ENCODE data around the gene P2RY13.

The P2RY13 gene

DNA sequence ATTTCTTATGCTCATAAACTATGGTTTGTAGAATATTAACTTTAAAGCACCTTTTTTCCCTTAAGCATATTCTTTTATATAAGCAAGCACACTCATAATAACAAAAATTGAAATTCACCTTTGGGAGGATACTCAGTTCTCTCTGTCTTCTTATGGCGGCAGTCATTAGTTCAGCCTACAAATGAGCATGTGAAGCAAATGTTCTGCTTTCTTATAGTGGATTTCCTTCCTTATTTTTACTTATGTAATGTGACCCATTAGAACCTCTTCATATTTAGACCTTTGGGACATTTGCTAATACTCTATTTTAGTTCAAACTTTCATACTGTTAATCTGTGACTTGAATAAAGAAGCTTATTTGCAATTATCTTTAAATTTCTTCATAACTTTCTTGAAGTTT is at the start of gene P2RY13:
Gene P2RY13, minus strand, starts transcription at position 187 of the 400 bp plus-strand sequence. Its CDS starts 21 bp downstream, at position 166.
- no peak for DNase-seq

DNA sequence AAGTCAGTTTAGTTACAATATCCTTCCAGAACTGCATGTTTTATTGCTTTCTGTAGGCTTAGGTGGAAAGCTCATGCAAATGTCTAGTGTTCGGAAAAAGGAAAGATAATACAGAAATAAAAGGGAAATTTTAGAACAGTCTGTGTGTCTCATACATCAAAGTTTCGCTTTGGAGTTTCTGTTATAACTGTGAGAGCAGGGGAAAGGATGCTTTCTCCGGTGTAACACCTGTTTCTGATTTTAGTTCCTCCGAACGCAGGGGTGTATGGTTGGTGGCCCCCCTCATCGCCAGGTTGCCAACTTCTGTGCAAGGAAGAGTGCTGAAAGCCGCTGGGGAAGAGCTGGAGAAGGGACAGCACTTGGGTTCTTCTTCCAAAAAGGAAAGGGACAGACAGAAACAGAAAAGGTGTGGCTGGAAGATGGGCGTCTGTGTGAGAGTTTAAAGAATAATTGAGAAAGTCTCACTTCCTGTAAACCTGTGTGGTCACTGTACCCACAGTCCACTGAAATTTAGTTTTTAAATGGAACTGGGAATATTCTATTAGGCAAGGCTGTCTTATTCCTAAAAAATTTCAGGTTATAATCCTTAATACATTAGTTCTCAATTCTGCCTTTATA is 48.5 kb upstream of the P2RY13 start:
- no peak for DNase-seq

DNA sequence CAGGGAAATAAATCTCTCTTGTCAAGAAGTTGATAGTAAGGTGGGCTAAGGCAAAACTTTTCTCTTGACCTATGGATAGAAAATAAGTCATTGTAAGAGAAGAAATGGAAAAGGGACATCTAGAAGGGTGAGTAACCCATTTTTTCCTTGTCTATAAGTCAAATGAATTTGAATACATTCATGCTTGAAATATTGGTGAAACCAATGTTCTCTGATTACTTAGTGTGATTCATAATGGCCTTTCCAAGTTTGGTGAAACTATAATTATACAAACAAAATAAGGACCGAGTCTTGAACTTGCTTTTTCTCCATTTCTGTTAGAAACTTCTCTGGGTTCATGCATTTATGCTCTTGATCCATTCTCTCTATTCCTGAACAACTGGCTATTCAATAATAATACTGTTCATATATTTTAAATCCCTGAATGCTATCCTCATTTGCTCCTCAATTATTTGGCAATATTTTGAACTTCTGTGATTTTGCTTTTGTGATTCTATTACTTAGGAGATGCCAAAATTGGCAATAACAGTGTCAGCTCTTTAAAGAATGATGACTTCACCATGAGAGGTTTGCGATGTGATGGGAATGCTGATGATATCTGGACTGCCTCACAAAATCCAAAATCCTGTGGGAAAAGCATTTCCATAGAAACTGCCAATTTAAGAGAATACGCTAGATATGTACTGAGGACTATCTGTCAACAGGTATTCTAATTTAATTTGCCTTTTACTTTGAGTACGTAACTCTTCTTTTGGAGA is 42.9 kb upstream of the P2RY13 start:
- DNase-seq: no peak

DNA sequence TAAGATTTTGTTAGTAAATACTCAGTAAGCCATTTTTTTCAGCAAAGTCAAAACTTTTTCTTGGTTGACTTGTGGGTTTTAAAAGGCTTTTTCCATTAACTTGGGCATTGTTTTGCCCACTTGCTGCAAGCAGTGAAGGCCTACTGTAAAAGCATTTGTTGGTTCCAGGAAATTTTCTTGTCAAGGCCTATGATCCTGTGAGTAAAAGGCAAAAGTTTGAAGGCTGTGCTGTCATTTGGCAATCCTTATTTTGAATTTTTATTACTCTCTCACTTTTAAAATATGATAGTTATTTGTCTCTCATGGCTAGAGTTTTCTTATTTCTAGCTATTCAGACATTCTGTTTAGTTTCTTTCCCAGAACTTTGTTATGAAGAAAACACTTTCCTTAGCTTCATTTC is 42.2 kb upstream of the P2RY13 start:
- no peak for DNase-seq

DNA sequence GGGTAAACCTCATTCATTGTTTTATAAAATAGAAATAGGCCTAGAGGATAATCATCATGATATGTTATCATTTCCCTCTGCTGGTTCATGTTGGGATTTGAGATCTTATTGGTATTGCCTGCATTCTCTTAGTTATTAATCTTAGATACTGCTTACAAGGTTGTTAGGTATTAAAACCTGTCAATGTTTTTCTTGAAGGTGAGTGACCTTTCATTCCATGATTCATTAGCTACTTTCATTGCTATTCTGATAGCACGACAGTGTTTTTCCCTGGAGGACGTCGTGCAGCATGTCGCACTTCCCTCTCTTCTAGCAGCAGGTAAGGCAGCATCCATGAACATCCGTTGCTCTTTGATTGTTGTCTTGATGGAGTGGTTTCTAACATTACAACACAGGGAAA is 38.1 kb upstream of the P2RY13 start:
- no peak for DNase-seq

DNA sequence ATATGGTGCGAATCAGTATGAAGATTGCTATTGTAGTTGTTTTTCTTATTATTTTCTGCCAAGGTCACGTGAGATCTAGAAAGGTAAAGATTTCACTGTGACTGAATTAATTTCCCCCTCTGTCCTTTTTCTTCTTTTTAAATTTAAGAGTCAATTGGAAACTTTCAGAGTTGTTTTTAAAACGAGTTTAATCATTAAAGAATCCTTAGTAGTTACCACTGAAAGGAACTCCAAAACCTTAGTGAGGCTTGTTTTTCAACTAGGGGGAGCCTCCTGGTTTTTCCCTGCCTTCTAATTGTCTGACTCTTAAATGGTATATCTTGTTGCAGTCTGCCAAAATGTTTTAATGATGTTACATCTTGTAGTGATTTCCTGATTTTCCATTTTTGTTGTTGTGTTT is 37.6 kb upstream of the P2RY13 start:
- no peak for DNase-seq

DNA sequence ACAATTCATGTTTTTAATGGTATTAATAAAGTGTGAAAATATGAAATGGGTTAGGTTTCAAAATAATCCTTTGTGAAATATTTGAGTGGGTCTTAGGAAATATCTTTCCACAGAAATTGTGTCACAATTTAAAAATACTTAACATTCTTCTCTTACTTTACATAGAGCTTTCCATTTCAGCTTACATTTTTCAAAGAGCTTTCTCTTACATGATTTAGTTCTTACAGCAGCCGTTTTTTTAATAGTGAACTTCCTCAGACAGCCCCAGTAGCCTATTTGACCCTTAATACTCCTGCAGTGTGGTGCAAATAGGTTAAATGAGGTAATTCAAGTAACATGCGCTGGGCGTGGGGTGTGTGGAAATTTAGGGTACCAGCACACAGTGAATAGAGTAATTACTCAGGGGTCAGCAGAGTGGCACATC is 33.4 kb upstream of the P2RY13 start:
- no peak for DNase-seq

DNA sequence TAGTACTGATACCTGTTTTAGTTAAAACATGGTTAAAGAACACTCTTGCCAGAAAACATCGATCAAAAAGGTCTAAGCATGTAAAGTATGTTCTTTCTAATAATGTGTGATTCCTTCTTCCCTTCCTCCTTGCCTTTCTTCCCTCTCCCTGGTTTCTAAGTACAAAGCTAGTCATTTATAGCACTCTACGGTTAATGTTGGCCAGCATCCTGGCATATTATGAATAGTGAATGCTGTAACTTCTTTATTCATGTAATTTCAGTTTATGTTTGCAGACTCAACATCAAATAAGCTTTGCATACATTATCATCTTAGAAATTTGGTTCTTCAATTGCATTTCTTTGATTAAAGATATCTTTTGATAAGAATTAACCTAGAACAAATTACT is 28.1 kb upstream of the P2RY13 start:
- no peak for DNase-seq

DNA sequence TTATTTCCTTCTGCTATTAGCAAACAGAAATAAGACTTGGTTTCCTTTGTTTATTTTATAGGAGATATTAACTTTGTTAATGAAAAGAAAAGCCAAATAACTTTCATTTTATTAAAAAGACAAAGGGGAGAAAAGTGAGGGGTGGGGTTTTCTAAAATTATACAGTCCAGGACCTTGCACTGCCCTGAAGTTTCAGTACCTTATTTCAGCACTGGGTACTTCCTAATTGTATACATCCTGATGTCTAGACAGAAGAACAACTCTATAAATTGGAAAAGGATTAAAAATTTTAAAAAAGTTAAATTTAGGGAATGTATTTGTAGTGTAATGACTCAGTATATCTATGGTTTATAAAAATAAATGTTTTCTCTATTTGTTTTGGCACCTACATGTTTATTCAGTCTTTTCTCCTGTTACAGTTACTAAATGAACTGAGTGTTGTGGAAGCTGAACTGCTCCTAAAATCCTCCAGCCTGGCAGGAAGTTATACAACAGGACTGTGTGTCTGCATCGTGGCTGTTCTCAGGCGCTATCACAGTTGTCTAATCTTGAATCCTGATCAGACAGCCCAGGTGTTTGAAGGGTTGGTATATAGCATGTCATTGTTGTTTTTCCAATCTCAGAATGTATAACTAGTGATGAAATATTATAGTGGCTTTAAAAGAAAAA is 27.6 kb upstream of the P2RY13 start:
- no peak for DNase-seq

DNA sequence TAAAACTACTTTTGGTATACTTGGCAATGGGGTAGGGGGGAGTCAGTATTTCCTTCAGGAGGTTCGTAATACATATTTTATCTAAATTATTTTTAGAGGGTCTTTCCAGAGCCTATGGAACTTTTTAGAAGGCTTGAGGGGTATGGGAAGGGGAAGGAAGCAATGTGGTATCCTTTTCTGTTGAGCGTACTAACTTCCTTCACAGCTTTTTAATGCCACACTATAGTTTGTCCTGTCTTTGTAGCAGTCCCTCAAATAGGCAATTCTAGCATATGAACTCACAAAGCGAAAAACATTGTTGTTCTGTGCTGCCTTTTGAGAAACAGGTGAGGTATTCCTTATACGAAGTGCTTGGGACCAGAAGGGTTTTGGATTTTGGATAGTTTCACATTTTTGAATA is 22.3 kb upstream of the P2RY13 start:
- DNase-seq: no peak

DNA sequence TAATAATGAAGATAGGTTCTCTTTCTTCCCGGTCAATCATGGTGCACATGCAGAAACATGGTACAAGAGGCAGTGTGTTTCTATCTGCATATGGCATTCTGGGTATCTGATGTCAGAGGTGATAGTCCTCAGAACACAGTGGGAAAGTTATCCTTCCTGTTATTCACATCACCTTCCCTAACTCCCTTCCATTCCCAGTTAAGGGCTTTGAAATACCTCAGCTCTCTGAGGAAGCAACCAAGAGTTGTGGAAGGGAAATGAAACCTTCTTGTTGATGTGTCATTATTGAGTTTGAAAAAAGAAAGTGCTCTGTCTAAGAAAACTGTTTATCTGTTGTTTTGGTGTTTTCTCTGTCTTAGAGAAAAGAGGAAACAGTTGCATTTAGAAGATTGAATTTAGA is 21.9 kb upstream of the P2RY13 start:
- DNase-seq: no peak

DNA sequence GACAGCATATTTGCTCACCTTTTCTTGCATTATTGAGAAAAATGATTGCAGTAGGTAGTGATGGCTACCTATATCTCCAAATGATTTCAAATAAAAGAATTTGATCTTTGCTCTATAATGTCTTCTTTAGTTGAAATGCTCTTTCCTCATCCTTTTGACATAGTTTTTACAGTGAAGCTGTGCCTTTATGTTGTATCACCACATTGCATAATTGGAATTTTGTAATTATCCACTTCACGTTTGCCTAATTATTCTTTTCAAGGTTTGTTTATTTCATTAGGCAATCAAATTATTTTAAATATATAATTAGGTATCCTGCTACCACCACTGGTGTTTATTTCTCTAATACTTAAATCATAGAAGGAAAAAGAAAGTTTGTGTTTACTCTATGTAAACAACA is 21.3 kb upstream of the P2RY13 start:
- no peak for DNase-seq

DNA sequence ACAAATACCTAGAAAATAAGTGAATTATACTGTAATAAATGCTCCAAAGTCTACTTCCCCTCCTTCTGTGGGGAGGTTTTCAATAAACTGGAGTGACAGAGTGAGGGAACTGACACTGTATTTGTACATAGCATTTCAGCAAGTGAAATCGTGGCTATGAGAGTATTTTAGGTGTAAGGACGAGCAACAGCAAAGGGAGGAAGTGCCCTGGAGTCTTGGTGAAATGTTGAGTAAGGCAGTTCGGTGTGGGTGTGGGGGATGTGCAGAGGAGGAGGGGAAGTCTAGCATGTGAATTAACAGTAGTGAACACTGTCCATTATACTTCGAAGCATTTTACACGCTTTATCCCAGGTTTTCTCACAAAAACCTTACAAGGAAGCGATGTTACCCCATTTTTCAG is 18.1 kb upstream of the P2RY13 start:
- no peak for DNase-seq

DNA sequence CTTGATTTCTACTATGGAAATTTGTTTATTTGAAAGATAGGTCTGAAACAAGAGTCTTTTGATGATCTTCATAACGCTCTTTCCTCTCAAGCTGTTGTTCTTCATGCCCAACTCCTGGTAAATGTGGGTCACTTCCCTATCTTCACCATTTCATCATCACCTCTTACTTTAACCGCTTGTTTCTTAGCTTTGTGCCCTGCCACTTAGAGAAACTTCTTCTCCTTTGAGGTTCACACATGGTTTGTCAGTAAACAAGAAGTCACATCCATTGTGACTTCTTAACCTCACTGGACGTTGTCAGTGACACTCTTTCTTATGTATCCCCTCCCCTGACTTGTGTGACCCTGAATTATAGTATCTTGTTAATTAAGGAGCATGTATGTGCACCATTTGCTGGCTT is 16.9 kb upstream of the P2RY13 start:
- no peak for DNase-seq

DNA sequence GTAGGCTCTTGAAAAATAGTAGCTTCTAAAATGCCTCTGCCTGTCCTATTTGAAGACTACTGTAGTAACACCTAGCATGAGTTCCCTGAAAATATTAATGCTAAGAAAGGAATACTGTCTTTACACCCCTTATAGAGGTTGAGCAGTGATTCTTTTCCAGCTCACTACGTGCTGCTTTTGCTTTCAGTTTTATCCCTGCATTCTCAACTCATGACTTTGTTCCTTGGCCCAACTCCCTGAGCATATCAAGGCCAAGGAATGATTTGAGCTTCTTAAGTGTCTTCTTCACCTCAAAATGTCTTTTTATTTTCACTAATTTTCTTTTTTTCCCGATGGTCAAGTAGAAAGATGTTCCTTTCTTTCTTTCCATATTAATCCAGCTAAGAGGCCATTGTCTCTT is 16.5 kb upstream of the P2RY13 start:
- DNase-seq: no peak

DNA sequence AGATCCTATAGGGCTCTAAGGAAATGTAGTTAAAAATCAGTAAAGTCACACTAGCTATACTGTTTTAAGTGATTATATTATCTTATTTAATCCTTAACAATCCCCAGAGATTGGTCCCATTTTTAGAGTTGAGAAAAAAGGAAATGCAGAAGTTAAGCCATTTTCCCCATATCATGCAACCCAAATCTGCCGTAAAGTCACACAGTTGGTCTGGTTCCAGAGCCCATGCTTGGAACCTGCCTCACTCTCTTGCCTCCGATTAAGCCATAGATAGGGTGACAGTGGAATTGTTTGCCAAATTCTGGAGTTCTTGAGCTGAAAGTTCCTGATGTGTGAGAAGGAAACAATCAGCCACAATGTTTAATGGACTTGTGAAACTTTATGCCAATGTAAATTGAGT is 2.3 kb upstream of the P2RY13 start:
- DNase-seq: no peak

DNA sequence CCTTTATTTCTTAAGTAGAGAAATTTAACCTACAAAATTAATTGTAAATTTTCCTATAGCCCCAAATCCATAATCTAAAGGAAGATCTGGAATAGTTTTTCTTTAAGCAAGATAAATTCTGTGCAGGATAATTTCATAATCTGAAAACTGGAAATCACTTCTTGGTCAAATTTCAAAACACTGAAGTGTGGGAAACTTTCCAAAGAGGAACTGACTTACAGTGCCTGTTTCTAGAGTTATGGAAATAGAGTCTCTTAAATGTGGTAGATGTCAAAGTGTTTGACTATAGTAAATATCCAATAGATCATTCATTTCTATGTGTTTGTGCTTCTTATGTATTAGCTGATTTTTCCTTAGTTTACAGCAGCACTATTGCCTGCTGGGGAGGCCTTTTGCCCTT is 1.6 kb upstream of the P2RY13 start:
- DNase-seq: no peak

DNA sequence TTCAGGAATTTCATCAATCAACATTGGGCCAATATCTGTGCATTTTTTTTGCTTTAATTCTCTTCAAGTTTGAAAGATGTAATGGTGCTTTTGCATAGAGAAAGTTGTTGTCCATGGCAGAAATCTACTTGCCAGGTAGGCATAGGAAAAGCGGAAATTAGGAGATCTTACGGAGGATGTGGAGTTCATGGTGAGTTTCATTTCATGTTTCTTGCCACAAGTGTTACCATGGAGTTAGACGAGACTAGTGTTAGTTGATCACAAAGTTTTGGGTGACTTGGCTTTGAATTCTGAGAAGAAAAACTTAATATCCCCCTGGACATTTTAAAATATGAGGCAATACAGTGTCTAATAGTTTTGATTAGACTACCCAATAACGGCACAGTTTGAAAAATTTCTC is 1.0 kb upstream of the P2RY13 start:
- no peak for DNase-seq

DNA sequence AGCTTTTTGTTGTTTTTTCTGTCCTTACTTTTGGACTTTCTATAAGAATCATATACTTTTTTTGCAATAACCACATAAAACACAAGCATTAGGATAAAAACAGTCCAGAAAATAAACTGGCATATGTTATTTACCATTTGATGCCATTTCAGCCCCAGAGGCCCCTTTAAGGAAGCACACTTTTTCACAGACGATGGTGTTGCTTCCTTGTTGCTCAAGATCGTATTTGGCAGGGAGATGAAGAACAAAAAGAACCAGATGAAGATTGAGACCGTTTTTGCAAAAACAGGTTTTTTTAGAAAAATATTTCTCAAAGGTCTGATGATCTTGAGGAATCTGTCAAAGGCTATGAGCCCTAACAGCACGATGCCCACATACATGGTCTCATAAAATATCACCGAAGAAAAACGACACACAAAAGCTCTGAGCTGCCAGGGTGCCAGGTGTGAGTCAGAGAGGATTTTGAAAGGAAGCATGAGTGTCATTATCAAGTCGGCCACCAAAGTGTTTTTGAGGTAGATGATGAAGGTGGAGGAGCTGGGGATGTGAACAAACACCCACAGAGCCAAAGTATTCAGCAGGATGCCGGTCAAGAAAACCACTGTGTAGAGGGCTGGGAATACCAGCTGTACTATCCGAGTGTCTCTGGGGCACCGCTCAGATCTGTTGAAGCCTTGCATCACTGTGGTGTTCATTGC is 902 bp downstream of the P2RY13 start:
- DNase-seq: no peak

DNA sequence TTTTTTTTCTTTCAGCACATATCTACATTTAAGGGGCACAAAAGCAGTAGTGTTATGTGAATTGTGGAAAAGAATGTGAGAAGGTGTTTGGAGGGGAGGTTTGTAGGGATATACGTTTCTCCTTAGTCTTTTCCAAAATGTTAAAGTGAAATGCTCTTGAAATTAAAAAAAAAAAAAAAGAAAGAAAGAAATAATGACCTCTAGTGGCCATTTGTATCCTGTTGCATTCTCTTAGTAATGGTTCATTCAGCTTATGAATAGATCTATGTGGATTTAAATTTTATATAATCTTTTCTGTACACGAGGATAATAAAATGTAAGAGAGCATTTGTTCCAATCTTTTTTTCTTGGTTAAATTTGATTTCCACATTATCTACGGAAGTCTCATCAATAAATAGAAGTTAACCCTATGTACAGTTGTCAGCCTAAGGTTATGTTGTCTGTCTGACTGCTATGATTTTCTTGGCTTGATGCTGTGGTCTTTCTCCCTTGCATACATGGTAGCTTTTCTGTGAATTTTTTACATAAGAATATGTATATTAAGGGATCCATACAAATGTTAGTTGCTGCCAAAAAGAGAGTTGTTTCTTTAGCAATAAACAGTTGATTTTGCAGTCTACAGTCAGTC is 1.7 kb downstream of the P2RY13 start:
- no peak for DNase-seq

DNA sequence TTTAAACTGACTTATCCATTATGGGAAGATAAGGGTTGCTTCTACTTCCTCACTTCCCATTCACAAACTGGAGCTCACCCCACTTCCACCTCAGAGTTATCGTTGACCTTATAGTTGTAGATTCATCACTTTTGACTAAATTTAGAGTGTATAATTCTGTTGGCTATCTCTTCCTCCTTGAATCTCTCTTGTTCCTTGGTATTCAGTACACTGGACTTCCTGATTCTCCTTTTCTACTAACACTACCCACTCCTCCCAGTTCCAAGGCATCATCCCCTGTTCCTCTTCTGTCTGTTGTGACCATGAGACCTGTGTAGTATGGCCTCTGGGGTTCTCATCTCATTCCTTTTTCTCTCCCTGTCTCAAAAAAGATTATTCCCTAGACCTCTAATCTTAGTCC is 6.8 kb downstream of the P2RY13 start:
- no peak for DNase-seq

DNA sequence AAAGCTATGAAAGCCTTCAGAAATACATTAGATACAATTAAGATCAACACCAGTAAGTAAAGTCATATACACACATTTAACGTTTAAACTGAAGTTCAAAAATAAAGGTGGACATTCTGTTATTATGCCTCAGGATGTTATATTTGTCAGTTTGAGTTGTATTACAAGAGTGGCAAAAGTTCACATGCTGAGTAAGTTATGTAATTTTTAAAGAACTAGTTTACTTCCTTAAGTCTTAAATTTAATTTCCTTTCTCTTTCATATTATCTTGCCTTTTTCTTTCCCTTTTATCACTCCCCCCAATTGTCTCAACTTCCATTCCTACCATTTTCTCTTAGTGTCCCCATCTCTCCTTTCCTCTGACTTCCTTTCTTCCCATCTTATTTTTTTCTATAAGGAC is 7.8 kb downstream of the P2RY13 start:
- no peak for DNase-seq

DNA sequence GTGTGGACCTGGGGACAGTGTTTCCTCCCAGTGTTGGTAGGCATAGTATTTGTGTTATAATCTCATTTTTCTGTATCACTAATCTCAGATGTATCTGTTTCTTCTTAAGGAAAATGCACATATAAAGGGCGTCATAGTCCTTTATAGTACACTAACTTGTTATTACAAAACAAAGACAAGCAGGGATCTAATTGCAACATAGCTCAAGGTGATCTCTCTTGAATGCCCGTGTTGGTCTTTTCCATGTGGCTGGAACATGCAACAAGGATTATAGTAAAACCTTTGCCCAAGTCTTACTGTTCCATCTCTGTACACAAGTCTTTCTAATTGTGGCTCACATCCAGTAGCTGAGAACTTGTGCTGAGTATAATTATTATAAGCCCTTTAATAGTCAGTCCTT is 9.2 kb downstream of the P2RY13 start:
- no peak for DNase-seq

All from SHP77 (cell line).